Neural progenitor cell (in vitro differentiated cells): Measurements from ENCODE around the gene MYBBP1A. TPM values are rescaled to one million over a fixed set of nuclear protein-coding genes. Genes with fewer than 3 reads are reported as not detected.
"Not testable (repeated sequence)": the region's sequence is repeated elsewhere in the genome, so short reads cannot be mapped to it uniquely, and the experiment has no call there.

Experiments used
- DNase-seq: peaks from one replicate; pipeline ENCODE4 v3.0.0-alpha.2; 2016; ENCODE audit warnings: low spot score
- H2AFZ ChIP-seq: fragments of 200-600 bp; sonication (generic); replicated peaks from 2 replicates; pipeline ENCODE4 v1.6.1; 2016; ENCODE audit warnings: antibody characterized with exemption
- H3F3A ChIP-seq: fragments of 200-600 bp; sonication (generic); 2 replicates; pipeline ENCODE4 v1.6.1; 2016; ENCODE audit warnings: antibody characterized with exemption, low read depth
- H3K27ac ChIP-seq: fragments of 200-600 bp; sonication (generic); 2 replicates; pipeline ENCODE4 v1.5.1; 2016; ENCODE audit warnings: mild to moderate bottlenecking
- H3K27me3 ChIP-seq: fragments of 200-600 bp; sonication (generic); 2 replicates; pipeline ENCODE4 v1.6.1; 2016; ENCODE audit warnings: mild to moderate bottlenecking, moderate library complexity
- H3K36me3 ChIP-seq: fragments of 200-600 bp; sonication (generic); 2 replicates; pipeline ENCODE4 v1.5.1; 2016
- H3K4me1 ChIP-seq: fragments of 200-600 bp; sonication (generic); 2 replicates; pipeline ENCODE4 v1.6.1; 2016; ENCODE audit warnings: mixed run types
- H3K4me2 ChIP-seq: fragments of 200-600 bp; sonication (generic); 2 replicates; pipeline ENCODE4 v1.6.1; 2016
- H3K4me3 ChIP-seq: fragments of 200-600 bp; sonication (generic); 2 replicates; pipeline ENCODE4 v1.5.1; 2016
- H3K79me2 ChIP-seq: fragments of 200-600 bp; sonication (generic); 2 replicates; pipeline ENCODE4 v1.6.1; 2016; ENCODE audit warnings: low read depth
- H3K9ac ChIP-seq: fragments of 200-600 bp; sonication (generic); 2 replicates; pipeline ENCODE4 v1.6.1; 2016
- H3K9me3 ChIP-seq: fragments of 200-600 bp; sonication (generic); 2 replicates; pipeline ENCODE4 v1.5.1; 2016; ENCODE audit warnings: low read depth
- H4K20me1 ChIP-seq: fragments of 200-600 bp; sonication (generic); 2 replicates; pipeline ENCODE4 v1.6.1; 2016; ENCODE audit warnings: low read depth
- H3K27ac Mint-ChIP-seq: 3 replicates; pipeline ENCODE4 v1.8.0; 2021; ENCODE audit warnings: mixed read lengths
- H3K27me3 Mint-ChIP-seq: 2 replicates; pipeline ENCODE4 v1.8.0; 2022; ENCODE audit warnings: low read depth, mild to moderate bottlenecking, inconsistent platforms, moderate library complexity, mixed read lengths; ENCODE audit not compliant: insufficient read depth
- H3K36me3 Mint-ChIP-seq: 3 replicates; pipeline ENCODE4 v1.8.0; 2021; ENCODE audit warnings: mixed read lengths
- H3K4me1 Mint-ChIP-seq: 3 replicates; pipeline ENCODE4 v1.8.0; 2021; ENCODE audit warnings: mixed read lengths
- H3K4me3 Mint-ChIP-seq: 3 replicates; pipeline ENCODE4 v1.8.0; 2021; ENCODE audit warnings: mild to moderate bottlenecking, moderate library complexity, mixed read lengths
- H3K9me3 Mint-ChIP-seq: 3 replicates; pipeline ENCODE4 v1.8.0; 2020; ENCODE audit warnings: mixed read lengths
- EZH2 ChIP-seq: fragments of 200-600 bp; sonication (generic); IDR thresholded peaks from 2 replicates; pipeline ENCODE4 v1.6.1; 2017; ENCODE audit warnings: antibody characterized with exemption, mild to moderate bottlenecking, moderate library complexity
- EZH2phosphoT487 ChIP-seq: fragments of 200-600 bp; sonication (generic); IDR thresholded peaks from 2 replicates; pipeline ENCODE4 v1.6.1; 2017; ENCODE audit warnings: antibody characterized with exemption
- total RNA-seq: library from RNA; depleted of rRNA; stranded (reverse); fragments of >200 nt; gene quantifications from 2 replicates; pipeline ENCODE4 v1.2.3, GENCODE V29; 2015; ENCODE audit warnings: low replicate concordance
- TF ChIP-seq, protein P1 (sequence below): fragments of 200-600 bp; sonication (generic); IDR thresholded peaks from 2 replicates; pipeline ENCODE4 v1.5.1; 2017; ENCODE audit warnings: antibody characterized with exemption, mild to moderate bottlenecking

The MYBBP1A gene
- total RNA-seq, 1 donor from 2014 or later, result 17.4 TPM

DNA sequence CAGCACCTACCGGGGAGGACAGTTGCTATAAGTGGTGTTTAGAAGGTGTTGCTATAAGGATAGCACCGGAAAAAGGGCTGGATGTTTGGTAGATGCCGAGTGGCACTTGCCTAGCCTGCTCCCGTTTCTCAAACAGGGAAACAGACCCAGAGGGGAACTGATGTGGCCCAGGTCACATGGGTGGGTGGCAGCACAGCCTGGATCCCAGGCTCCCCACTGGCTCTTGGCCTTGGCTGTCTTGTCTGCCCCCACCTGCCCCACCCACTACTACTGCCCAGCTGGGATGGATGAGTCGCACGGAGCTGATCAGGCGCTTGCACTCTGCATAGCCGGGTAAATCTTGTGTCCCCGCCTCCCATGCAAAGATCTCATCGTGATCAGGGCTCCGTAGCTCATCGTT is 36.3 kb upstream of the MYBBP1A start:
- H3K4me3 ChIP-seq, result no peak overlapping the region
- TF ChIP-seq EZH2, result no peak
- TF ChIP-seq, protein P1, sequence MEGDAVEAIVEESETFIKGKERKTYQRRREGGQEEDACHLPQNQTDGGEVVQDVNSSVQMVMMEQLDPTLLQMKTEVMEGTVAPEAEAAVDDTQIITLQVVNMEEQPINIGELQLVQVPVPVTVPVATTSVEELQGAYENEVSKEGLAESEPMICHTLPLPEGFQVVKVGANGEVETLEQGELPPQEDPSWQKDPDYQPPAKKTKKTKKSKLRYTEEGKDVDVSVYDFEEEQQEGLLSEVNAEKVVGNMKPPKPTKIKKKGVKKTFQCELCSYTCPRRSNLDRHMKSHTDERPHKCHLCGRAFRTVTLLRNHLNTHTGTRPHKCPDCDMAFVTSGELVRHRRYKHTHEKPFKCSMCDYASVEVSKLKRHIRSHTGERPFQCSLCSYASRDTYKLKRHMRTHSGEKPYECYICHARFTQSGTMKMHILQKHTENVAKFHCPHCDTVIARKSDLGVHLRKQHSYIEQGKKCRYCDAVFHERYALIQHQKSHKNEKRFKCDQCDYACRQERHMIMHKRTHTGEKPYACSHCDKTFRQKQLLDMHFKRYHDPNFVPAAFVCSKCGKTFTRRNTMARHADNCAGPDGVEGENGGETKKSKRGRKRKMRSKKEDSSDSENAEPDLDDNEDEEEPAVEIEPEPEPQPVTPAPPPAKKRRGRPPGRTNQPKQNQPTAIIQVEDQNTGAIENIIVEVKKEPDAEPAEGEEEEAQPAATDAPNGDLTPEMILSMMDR, result no peak
- no peak for TF ChIP-seq EZH2phosphoT487
- no peaks in the 10 kb centered on the region for H3K36me3 ChIP-seq
- no peaks in the 10 kb centered on the region for H3K9me3 ChIP-seq
- H3K9ac ChIP-seq, result no peak overlapping the region
- Mint-ChIP-seq H3K36me3 (no peaks in the 10 kb centered on the region), H3K4me3 (no peak overlapping the region), H3K4me1 (peaks cover 3% of the 10 kb centered on the region), H3K27me3 (peaks cover 15% of the 10 kb centered on the region), H3K27ac (no peak overlapping the region), H3K9me3 (no peaks in the 10 kb centered on the region)
- peaks cover 5% of the 10 kb centered on the region for H3K27me3 ChIP-seq
- no peak for DNase-seq
- H2AFZ ChIP-seq, result no peak overlapping the region
- no peak overlapping the region for H3K4me2 ChIP-seq
- no peaks in the 10 kb centered on the region for H3K79me2 ChIP-seq
- H3K4me1 ChIP-seq, result no peaks in the 10 kb centered on the region
- no peaks in the 10 kb centered on the region for H4K20me1 ChIP-seq
- no peaks in the 10 kb centered on the region for H3F3A ChIP-seq
- no peak overlapping the region for H3K27ac ChIP-seq

DNA sequence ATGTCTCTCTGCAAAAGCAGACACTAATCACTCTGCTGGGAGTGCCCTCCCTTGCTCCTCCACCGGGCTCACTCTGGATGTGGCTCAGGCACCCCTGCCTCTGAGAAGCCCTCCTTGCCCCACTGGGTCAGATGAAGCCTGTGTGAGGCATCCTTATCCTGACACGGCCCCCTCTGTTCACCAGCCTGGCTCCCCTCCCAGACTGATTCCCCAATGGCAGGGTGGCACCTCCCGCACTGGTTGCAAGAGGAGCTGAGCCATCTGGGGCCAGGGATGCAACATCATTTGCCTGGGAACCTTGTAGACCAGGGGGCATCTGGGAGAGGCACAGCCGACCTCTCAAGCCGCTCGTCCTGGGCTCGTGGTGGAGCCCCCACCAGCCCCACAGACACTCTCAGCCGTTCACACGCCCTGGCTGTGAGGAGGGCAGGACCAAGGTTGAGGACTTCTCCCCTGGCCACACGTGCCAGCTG is 35.8 kb upstream of the MYBBP1A start:
- H3K4me3 ChIP-seq, result no peak overlapping the region
- peaks cover 3% of the 10 kb centered on the region for H3K4me1 Mint-ChIP-seq
- no peak overlapping the region for H3K9ac ChIP-seq
- TF ChIP-seq EZH2 (no peak), EZH2phosphoT487 (no peak)
- TF ChIP-seq, protein P1, result no peak
- no peaks in the 10 kb centered on the region for H3K9me3 ChIP-seq
- no peaks in the 10 kb centered on the region for H3K4me1 ChIP-seq
- H3K36me3 Mint-ChIP-seq, result no peaks in the 10 kb centered on the region
- H2AFZ ChIP-seq, result no peak overlapping the region
- H3K4me3 Mint-ChIP-seq, result no peak overlapping the region
- DNase-seq, result no peak
- H3K27ac Mint-ChIP-seq, result no peak overlapping the region
- peaks cover 20% of the 10 kb centered on the region for H3K27me3 Mint-ChIP-seq
- H3K9me3 Mint-ChIP-seq, result no peaks in the 10 kb centered on the region
- H3K27ac ChIP-seq, result no peak overlapping the region
- H3K79me2 ChIP-seq, result no peaks in the 10 kb centered on the region
- H3K4me2 ChIP-seq, result no peak overlapping the region
- no peaks in the 10 kb centered on the region for H4K20me1 ChIP-seq
- no peaks in the 10 kb centered on the region for H3F3A ChIP-seq
- H3K36me3 ChIP-seq, result no peaks in the 10 kb centered on the region
- peaks cover 10% of the 10 kb centered on the region for H3K27me3 ChIP-seq

DNA sequence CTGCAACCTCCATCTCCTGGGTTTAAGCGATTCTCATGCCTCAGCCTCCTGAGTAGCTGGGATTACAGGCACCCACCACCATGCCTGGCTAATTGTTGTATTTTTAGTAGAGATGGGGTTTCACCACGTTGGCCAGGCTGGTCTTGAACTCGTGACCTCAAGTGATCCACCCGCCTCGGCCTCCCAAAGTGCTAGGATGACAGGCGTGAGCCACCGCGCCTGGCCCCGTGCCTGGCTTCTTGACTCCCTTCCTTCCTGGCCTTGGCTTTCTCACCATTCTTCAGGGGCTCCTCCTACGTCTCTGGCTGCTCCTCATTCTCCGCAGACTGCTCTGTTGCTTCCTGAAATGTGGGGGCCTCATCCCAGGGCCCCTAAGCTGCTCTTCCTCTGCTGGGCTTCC is 34.9 kb upstream of the MYBBP1A start:
- not testable (repeated sequence) for H3K4me3 Mint-ChIP-seq, H3K27ac Mint-ChIP-seq, H3K36me3 ChIP-seq, H3K36me3 Mint-ChIP-seq, H3K27ac ChIP-seq, H3K9me3 Mint-ChIP-seq, H3K4me3 ChIP-seq, H2AFZ ChIP-seq, H3K4me1 Mint-ChIP-seq, H3K79me2 ChIP-seq, H3K9me3 ChIP-seq, H3F3A ChIP-seq, H4K20me1 ChIP-seq, H3K4me1 ChIP-seq, H3K4me2 ChIP-seq, H3K9ac ChIP-seq, DNase-seq
- peaks cover 30% of the 10 kb centered on the region for H3K27me3 Mint-ChIP-seq
- H3K27me3 ChIP-seq, result peaks cover 20% of the 10 kb centered on the region

DNA sequence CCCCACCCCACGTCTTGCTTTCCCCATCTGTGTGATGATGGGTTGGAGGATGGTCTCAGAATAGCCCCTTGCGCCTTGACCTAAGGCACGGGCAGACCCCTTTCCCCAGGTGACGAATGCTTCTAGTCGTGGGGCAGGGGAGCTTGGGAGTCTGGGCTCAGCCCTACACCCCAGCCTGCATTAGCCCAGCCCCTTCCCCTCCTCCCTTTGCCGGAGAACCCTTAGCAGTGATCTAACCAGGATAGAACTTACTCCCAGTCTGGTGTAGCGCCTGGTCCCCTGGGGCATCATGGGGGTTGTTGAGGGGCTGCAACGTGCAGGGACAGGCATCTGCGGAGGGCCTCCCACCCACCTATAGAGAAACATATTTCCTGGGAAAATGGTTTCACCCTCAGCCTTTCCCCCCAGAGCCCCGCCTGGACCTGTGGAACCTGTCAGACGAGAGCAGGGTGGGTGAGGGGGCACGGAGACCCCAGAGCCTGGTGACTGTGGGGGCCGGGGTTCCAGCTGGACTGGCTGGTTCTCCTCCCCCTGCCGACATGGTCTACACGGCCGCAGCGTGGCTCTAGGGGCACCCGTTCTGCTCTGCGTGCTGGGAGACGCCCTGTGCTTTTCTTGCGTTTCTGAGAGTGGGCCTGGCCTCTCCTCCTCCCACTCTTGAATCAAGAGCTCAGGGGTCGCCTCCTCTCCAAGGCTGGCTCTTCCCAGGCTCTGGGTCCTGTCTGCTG is 33.9 kb upstream of the MYBBP1A start:
- Histone ChIP-seq H3F3A (no peaks in the 10 kb centered on the region), H3K4me2 (no peak overlapping the region), H3K27ac (no peak overlapping the region), H3K9me3 (no peaks in the 10 kb centered on the region), H3K79me2 (no peaks in the 10 kb centered on the region), H3K4me1 (peaks cover 9% of the 10 kb centered on the region), H3K9ac (no peak overlapping the region), H3K27me3 (peaks cover 30% of the 10 kb centered on the region), H3K36me3 (no peaks in the 10 kb centered on the region), H4K20me1 (no peaks in the 10 kb centered on the region), H3K4me3 (no peak overlapping the region), H2AFZ (no peak overlapping the region)
- Mint-ChIP-seq H3K27ac (no peak overlapping the region), H3K27me3 (peaks cover 32% of the 10 kb centered on the region), H3K9me3 (no peaks in the 10 kb centered on the region), H3K36me3 (no peaks in the 10 kb centered on the region), H3K4me3 (no peak overlapping the region), H3K4me1 (peaks cover 6% of the 10 kb centered on the region)
- no peak for DNase-seq
- TF ChIP-seq, protein P1, result no peak
